ENCODE data around the gene ATP9B.

ATP9B gene

GRCh38 chr18:79335833-79336360, 266.7 kb downstream of the ATP9B start:
- DNase-seq: no peak

- no peak for DNase-seq
Observed at GRCh38 chr18:79336556-79337142, 267.5 kb downstream of the ATP9B start.

GRCh38 chr18:79337184-79337583, 268.0 kb downstream of the ATP9B start:
- DNase-seq: no peak

GRCh38 chr18:79337620-79338019, 268.4 kb downstream of the ATP9B start:
- DNase-seq: no peak

GRCh38 chr18:79339094-79339908, 270.1 kb downstream of the ATP9B start:
- DNase-seq: no peak

GRCh38 chr18:79343567-79344207, 274.5 kb downstream of the ATP9B start:
- no peak for DNase-seq

- no peak for DNase-seq
Observed at GRCh38 chr18:79344208-79344581, 275.0 kb downstream of the ATP9B start.

- no peak for DNase-seq
Observed at GRCh38 chr18:79345366-79345765, 276.2 kb downstream of the ATP9B start.

GRCh38 chr18:79345981-79346380, 276.8 kb downstream of the ATP9B start:
- no peak for DNase-seq

GRCh38 chr18:79348066-79348465, 278.9 kb downstream of the ATP9B start:
- DNase-seq: peak; percentile 10

GRCh38 chr18:79352432-79352831, 283.2 kb downstream of the ATP9B start:
- no peak for DNase-seq

- DNase-seq: no peak
Observed at GRCh38 chr18:79353267-79353666, 284.1 kb downstream of the ATP9B start.

GRCh38 chr18:79354350-79354749, 285.2 kb downstream of the ATP9B start:
- no peak for DNase-seq

GRCh38 chr18:79355433-79356335, 286.5 kb downstream of the ATP9B start:
- DNase-seq: no peak

GRCh38 chr18:79356435-79356834, 287.2 kb downstream of the ATP9B start:
- DNase-seq: no peak

- DNase-seq: no peak
Observed at GRCh38 chr18:79360933-79361332, 291.7 kb downstream of the ATP9B start.

- DNase-seq: peak; percentile 46
Observed at GRCh38 chr18:79361766-79362522, 292.8 kb downstream of the ATP9B start.

- peak; percentile 10 for DNase-seq
Observed at GRCh38 chr18:79365701-79366100, 296.5 kb downstream of the ATP9B start.

- peak; percentile 81 for DNase-seq
Observed at GRCh38 chr18:79366177-79367094, 297.2 kb downstream of the ATP9B start.

- no peak for DNase-seq
Observed at GRCh38 chr18:79367480-79367879, 298.3 kb downstream of the ATP9B start.

- no peak for DNase-seq
Observed at GRCh38 chr18:79367989-79368388, 298.8 kb downstream of the ATP9B start.

All from fibroblast of skin of right biceps (primary cell).